Posterior cingulate gyrus (tissue), 11 donors: ENCODE measurements around the gene DIS3L2.
A peak's percentile ranks its signal among the peaks of the same experiment; 100 is the strongest.
"Not testable (repeated sequence)": the region's sequence is repeated elsewhere in the genome, so short reads cannot be mapped to it uniquely, and the experiment has no call there.

Source experiments
- DNase-seq, 10 donors: peaks; one replicate each; pipeline versions ENCODE4 v3.0.0 to v3.0.0-alpha.2; 2020 to 2021; ENCODE audit warnings: mixed read lengths in 3 of 10
- intact Hi-C: fragments of 100-400 bp; cut with DNase I; formaldehyde crosslinking; loops from one replicate; pipeline ENCODE4 v1.15.1; 2023

The DIS3L2 gene

DNA sequence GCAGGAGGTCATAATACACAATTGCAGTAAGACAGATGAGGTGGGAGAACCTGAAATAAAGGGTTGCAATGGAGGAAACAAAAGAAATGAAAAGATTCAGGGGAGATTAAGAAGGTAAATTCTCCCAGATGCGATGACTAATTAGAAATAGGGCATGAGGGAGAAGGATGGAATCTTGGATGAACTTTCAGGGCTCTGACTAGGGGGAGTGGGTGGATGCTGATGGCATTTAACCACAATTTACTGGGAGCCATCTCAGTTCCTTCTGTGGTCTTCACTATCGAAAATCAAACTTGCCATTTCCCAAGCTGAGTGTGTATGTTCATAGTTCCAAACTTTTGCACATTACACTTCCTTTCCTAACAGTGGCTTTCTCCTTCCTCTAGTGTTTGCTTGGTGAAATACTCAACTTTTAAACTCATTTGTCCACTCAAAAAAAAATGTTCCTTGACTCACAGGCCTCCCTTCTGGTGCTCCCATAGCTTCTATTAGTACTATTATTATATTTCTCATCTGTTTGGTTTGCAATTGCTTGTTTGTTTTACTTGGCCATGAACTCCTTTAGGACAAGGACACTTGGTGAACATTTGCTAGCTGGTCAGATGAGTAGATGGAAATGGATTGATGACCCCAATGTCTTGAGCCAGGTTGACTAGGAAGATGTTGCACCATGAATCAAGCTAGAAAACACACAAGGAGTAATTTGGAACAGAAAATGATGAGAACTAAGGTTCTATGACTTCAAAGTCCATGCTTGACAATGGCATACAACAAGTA is 178.5 kb downstream of the DIS3L2 start:
- intact Hi-C loops, result loop anchor here (5.0 kb wide), 1 partner anchor 187 kb away; no protein-coding TSS in a partner anchor
- no peak for DNase-seq

DNA sequence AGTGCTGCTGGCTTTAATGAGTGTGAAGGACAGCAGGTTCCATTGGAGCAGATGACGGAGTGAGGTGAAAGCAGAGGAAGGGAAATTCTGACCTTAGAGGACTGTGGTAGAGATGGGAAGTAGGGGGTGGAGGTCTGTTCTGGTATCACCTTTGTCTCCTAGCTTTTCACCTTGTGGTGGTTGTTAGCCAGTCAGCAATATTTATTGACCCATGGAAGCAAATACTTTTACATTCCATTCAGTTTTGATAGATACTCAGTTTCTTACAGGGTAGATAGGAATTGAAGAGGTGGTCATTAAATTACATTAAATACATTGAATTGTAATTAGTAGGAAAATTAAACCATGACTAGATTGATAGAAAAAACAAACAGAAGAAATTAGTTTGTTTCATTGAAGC is 180.1 kb downstream of the DIS3L2 start:
- intact Hi-C loops, result loop anchor here (5.0 kb wide), 1 partner anchor 186 kb away; no protein-coding TSS in a partner anchor
- DNase-seq, result no peak

DNA sequence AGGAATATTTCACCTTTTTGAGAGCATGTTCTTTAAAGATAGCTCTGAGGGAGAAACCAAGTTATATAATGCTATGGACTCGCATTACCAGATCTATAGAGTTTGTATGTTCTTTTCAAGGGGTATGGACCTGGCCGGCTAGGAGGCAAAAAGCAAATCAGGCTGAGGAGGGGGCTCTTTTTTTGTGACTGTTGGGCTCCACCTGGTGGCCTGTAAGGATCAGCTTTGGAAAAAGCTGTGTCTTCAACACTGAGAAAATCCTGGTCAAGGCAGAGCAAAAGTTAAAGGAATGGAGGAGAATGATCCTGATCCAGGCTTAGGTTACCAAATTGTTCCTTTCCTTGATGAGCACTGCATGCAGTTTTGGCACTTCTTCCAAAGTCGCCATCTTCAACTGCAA is 180.5 kb downstream of the DIS3L2 start:
- peak in 5 of 10 donors; percentile 28 to 85 (median 49) for DNase-seq

DNA sequence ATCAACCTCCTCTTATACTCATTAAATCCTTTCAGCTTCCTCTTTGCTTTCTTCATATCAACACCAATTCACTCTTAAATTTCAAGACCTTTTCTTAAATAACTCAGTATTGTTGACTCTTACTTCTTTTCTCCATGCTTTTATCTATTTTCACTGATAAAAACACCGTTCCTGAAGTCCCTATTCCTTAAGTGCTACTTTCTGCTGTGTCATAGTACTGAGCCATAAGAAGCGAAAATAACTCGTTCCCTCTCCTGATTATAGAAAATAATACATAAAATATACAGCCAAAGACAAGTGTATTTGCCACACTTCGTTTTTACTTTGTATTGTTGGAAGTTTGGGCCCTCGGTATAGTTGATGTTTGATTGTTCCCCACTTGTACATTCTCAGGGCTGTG is 181.0 kb downstream of the DIS3L2 start:
- no peak for DNase-seq
- intact Hi-C loops, result loop anchor here (1.0 to 5.0 kb wide), 2 partner anchors 185 to 217 kb away; no protein-coding TSS in a partner anchor

More for the DNA sequence above, 180.5 kb downstream of the DIS3L2 start:
- intact Hi-C loops, result loop anchor here (1.0 to 5.0 kb wide), 2 partner anchors 185 to 217 kb away; no protein-coding TSS in a partner anchor

DNA sequence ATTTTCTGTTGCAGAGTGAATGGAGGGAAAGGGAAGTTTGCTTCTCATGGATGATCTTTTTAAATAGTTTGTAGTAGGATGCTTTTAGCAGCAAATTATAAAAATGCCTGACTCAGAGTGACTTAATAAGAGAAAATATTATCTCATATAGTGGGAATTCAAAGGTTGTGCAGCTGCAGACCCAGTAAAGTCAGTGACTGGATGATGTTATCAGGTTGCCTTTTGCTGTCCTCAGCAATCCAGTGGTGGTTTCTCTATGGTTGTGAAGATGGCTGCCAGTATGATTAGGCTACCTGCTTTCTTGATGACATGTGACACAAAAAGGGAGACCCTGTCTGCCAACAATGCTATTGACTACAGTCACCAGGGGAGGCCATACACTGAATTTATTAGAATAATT is 184.8 kb downstream of the DIS3L2 start:
- DNase-seq, result no peak
- intact Hi-C loops, result no loop called here

DNA sequence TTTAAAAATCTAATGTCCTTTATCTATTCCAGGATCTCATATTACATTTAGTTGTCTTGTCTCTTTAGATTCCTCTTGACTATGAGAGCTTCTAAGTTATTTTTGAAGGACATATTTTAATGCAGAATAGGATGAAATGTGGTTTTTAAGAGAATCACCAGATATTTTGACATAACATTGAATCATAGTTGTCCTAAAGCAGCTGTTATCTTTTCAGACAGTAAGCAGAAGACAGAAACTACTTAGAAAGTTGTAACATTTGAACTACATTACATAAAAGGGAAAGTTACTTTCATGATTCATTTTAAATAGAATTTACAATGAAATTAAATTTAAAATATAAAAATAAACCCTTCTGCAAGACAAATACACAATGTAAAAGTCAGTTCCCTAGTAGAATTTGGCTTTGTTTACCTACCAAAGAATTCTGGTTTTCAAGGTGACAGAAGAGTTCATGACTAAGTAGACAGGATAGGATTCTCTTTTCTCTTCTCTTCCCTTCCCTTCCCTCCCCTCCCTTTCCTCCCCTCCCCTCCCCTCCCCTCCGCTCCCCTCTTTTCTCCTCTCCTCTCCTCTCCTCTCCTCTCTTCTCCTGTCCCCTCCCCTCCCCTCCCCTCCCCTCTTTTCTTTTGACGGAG is 186.0 kb downstream of the DIS3L2 start:
- intact Hi-C loops, result no loop called here
- DNase-seq, result no peak

DNA sequence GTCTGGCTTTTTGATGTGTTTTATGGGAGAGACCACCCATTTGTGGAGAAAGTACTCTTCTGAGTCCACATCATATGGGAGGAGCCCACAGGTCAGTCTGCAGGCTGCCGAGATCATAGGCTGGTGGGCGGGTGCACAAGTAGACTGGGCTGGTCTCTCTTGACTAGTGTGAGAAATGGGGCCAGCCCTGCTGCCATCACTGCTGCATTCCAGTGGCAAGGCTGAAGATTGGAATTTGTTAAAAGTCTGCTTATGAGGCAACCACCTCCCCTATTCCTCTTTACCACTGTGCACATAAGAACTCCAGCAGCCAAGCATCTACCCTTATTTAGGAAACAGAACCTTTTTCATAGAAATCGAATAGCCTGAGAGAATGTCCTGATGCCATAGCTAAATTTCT is 200.7 kb downstream of the DIS3L2 start:
- DNase-seq, result no peak
- intact Hi-C loops, result no loop called here

DNA sequence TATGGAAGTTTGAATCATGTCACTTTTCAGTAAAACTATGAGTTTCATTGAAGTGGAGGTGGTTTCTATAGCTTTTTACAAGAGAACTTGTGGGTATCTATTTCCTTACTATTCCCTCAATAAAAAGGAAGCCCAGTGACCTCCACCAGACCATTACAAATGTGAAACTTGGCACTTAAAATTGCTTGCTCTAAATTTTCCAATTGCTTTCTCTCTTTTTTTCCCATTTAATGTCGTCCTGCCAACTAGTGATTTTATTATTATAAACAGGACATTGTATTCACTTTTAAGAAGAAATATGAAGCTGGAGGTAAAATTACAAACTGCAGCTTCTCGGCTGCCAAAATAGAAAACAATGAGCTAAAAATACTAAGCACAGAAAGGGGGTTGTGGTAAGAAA is 208.9 kb downstream of the DIS3L2 start:
- DNase-seq, result no peak
- intact Hi-C loops, result no loop called here

DNA sequence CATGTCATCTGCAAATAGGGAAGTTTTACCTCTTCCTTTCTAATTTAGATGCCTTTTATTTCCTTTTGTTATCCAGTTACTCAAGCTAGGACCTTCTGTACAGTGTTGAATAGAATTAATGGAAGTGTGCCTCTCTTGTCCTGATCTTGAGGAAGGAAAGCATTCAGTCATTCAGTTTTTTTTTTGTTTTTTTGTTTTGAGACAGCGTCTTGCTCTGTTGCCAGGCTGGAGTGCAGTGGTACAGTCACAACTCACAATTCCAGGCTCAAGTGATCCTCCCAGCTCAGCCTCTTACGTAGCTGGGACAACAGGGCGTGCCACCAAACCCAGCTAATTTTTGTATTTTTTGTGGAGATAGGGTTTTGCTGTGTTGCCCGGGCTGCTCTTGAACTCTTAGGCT is 213.1 kb downstream of the DIS3L2 start:
- no peak for DNase-seq
- intact Hi-C loops, result no loop called here

DNA sequence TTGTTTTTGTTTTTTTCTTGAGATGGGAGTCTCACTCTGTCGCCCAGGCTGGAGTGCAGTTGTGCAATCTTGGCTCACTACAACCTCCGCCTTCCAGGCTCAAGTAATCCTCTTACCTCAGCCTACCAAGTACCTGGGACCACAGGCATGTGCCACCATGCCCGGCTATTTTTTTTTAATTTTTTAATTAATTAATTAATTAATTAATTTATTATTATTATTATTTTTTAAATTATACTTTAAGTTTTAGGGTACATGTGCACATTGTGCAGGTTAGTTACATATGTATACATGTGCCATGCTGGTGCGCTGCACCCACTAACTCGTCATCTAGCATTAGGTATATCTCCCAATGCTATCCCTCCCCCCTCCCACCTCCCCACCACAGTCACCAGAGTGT is 215.1 kb downstream of the DIS3L2 start:
- DNase-seq, intact Hi-C loops: not testable (repeated sequence)

DNA sequence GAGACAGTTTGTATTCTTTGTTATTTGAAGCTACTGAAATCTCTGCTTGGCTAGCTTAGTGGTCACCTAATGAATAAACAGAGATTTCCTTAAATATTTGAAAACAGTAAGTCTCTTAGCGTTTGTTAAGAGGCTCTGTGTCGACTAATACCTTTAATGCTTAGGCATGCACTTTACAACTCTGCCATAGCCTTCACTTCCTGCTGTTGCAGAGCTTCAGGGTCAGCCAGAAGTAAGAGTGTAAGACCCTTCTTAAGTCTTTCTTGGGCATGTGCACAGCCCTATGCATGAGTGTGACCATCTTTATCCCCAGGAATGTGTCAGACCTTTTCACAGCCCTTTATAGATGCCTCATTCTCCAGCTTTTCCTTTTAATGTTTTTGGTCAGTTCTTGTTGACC is 221.8 kb downstream of the DIS3L2 start:
- intact Hi-C loops, result no loop called here
- no peak for DNase-seq

DNA sequence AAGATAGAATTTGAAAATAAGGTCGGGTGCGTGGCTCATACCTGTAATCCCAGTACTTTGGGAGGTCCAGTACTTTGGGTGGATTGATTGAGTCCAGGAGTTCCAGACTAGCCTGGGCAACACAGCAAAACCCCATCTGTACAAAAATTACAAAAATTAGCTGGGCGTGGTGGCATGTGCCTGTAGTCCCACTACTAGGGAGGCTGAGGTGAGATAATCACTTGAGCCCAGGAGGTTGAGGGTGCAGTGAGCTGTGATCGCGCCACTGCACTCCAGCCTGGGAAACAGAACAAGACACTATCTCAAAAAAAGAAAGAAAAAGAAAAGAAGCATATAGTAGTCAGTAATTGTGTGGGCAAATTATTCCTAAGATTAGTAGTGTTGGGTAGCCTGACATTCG is 222.8 kb downstream of the DIS3L2 start:
- intact Hi-C loops, result no loop called here
- DNase-seq, result no peak

DNA sequence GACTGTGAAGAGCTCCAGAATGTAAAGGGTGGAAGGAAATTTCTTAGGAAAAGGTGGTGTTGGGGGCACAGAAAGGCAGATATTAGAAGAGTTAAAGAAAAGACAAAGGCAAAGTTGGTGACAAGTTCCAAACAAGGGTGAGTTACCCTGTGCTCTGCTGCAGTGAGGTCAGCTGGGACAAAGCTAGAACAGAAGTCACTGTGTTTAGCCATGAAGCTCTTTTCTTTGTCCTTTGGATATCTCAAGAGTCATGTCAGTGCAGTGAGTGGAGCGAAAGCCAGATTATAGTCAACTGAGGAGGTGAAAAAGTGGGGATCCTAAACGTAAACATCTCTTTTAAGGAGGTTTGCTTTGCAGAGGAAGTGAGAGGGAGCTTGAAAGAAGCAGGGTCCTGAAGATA is 229.3 kb downstream of the DIS3L2 start:
- intact Hi-C loops, result no loop called here
- DNase-seq, result peak in 1 of 10 donors; percentile 4

DNA sequence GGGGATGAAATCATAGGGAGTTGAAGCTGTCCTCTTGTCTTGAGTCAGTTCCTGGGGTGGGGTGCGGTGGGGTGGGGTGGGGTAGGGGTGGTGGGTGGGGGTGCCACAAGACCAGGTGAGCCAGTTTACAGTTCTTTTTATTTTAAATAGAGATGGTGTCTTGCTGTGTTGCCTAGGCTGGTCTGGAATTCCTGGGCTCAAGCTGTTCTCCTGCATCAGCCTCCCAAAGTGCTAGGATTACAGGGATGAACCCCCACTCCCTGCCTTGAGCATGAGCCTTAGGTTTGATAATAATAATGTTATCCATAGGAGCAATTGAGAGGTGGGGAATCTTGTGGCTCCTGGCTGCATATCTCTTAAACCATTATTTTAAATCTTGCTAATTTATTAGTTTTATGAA is 234.0 kb downstream of the DIS3L2 start:
- no peak for DNase-seq
- intact Hi-C loops, result no loop called here

DNA sequence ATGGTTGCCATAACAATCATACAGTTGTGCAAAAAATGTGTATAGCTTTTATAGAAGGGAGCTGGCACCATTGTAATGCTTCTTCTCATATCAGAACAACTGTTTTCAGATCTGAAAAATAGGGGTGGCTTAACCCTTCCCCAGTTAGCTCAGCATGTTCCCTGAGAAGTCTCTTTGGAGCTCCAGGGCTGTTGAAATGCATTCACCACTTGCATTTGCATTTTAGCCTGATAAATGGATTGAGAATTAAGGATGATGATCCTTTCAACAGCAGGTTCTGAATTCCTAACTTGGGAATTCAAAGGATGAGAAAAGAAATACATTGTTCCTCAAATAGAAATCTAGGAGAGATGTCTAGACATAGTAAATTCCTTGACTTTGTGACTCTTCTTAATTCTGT is 235.3 kb downstream of the DIS3L2 start:
- DNase-seq, result no peak
- intact Hi-C loops, result no loop called here

DNA sequence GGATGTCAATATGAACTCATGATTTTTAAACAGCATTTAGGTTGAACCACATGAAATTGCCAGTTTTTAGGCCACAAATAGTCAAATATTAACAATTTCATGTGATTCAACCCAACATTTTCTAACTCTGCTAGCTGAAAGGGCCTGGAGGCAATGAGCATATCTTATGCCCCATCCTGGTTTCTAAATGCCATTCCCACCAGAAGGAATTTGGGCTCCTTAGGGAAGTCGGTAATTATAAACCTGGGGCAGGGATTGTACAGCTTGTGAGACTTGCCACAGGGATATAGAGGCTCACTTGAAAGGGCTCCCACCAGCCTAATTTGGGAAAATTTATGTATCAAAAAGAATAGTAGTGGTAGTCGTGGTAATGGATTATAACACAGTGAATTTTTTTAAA is 238.7 kb downstream of the DIS3L2 start:
- intact Hi-C loops, result no loop called here
- no peak for DNase-seq

DNA sequence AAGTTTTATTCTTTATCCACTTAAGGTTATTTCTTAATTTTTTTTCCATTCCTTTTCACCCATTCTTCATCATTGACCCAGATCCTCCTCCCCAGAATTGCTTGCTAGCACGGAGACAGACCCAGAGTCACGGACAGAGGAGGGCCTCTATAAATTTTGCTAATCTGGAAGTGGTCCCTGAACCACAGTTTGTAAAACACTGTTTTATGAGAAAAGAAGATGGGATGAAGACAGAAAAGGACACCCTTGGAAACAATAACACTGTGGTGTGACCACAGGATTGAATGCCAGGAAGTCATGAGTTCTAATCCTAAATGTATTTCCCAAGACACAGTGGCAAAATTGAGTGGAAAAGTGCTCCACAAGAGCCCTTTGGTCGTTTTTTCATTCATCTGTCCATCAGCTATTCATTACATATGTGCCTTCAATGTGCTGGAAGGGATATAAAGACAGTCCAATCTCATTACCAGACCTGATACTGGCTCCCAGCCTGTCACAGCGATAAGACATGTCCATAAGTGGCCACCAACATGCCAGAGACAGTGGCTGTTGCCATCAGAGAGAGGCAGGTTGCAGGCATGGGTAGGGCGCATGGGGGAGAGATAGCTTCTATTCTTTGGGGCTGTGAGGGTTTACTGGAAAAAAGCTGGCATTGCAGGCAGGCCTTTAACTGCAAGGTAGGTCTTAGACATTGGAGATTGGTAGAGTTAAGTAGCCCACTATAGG is 241.8 kb downstream of the DIS3L2 start:
- DNase-seq, result no peak
- intact Hi-C loops, result no loop called here

DNA sequence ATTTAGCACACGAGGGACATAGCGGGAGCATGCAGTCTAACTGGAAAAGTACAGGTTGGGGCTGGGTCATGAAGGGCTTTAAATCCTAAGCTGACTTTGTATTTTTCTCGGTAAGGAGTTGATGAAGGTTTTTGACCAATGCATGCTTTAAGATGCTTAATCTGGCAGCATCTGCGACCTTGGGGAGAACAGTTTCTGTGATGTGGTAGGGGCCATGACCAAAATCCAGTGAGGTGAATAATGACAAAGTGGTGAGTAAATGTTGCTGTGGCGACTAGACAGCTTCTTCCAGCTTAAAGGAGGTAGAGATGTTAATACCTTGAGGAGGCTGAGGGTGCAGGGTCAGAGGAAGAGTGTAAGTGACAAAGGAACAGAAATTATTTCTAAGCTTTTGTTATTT is 242.4 kb downstream of the DIS3L2 start:
- DNase-seq, result no peak
- intact Hi-C loops, result no loop called here

DNA sequence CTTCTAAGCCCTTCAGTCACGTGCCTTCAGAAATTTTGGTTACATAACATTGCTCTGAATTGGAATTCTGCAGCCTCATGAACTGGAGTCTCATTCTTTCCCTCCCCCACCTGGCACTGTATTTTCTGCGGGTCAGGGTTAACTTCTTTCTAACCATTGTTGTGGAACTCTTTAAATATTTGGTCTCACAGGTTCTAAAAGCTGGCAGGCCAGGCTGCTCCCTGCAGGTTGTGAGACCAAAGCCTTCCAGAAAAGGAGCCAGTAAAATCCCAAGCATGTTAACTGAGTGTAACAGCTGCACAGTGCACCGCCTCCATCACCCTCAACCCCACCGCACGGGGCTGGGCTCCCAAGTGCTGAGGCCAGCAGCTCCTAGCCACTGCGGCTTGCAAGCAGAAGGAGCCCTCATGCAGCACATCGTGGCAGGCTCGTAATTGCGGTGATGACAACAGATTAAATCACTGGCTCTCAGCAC is 243.0 kb downstream of the DIS3L2 start:
- intact Hi-C loops, result no loop called here
- peak in 9 of 10 donors; percentile 12 to 83 (median 30) for DNase-seq

DNA sequence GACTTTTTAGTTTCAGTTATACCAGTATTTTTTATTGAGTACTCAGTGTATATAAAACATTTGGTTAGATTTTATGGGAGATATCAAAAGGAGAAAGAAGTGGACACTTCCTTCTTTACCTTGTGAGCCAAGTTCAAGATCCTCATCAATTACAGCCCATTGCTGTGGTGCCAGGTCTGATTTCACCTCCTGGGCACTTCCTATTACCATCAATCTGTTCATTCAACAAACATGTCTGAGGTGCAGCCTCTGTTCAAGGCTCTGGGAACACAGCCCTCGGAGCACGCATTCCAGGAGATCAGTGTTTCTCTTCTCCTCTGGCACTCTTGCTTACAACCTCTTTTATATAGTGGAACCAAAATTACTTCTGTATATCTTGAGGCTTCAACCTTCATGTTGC is 245.7 kb downstream of the DIS3L2 start:
- DNase-seq, result no peak
- intact Hi-C loops, result no loop called here

DNA sequence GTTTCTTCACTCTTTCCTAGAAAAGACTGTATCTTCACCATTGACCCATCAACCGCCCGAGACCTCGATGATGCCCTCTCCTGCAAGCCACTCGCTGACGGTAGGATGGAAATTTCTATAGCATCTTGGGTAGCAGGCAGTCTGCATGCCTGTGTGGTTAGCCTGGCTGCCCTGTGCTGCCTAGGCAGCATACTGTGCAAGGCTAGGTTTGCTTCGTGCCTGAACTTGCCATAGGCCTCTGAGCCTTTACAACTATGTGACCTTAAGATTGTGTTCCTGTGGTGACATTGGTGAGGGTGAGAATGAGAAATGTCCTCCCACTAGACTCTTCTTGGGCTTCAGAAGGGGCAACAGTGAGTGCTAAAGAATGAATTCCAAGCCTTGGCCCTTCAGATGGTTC is 248.8 kb downstream of the DIS3L2 start:
- intact Hi-C loops, result no loop called here
- no peak for DNase-seq
